ENCODE data around the gene OR56A1. TPM values are rescaled to one million over a fixed set of nuclear protein-coding genes. Genes with fewer than 3 reads are reported as not detected.

The OR56A1 gene
- total RNA-seq, 1 experiment from 2014 or later, result not detected

GRCh38 chr11:6057452-6057851 is 26.9 kb upstream of the OR56A1 start:
- ChIA-PET CTCF (no interaction called here), POLR2A (no interaction called here)
- no peaks in the 10 kb centered on the region; the same call in 1 of the 2 replicates for H3K27me3 ChIP-seq (replicated peaks; ENCODE audit: control insufficient read depth, insufficient read depth, low read length)
- intact Hi-C loops (cut with micrococcal nuclease; ENCODE audit: unreplicated experiment), result no loop called here
- peaks cover 18% of the 10 kb centered on the region for H3K27me3 Mint-ChIP-seq (ENCODE audit: insufficient read depth, unreplicated experiment)
- H3K4me3 Mint-ChIP-seq (ENCODE audit: unreplicated experiment), result no peak overlapping the region
- H3K4me1 ChIP-seq, result no peaks in the 10 kb centered on the region
- H3K9me3 ChIP-seq, result no peaks in the 10 kb centered on the region
- H3K9me3 Mint-ChIP-seq (ENCODE audit: unreplicated experiment), result no peaks in the 10 kb centered on the region
- H3K4me3 ChIP-seq (ENCODE audit: low read depth, low read length), result no peak overlapping the region
- no peaks in the 10 kb centered on the region for H3K4me1 Mint-ChIP-seq (ENCODE audit: low read depth, unreplicated experiment)
- H3K36me3 Mint-ChIP-seq (ENCODE audit: insufficient read depth, unreplicated experiment), result no peaks in the 10 kb centered on the region
- no peaks in the 10 kb centered on the region for H3K36me3 ChIP-seq (ENCODE audit: control insufficient read depth, insufficient read depth, low read length)
- no peak overlapping the region for H3K27ac Mint-ChIP-seq (ENCODE audit: unreplicated experiment)
- BruUV-seq (replicated peaks), result no TSS peak
- no peak for DNase-seq
- TF ChIP-seq CTCF (IDR thresholded peaks at IDR 0.05; ENCODE audit: insufficient read depth in 1 of 2, low read depth in 1 of 2, low read length in 1 of 2, severe bottlenecking in 1 of 2, unreplicated experiment in 1 of 2), result no peak

- intact Hi-C loops (cut with micrococcal nuclease; ENCODE audit: unreplicated experiment), result no loop called here
- peaks cover 19% of the 10 kb centered on the region for H3K27me3 Mint-ChIP-seq (ENCODE audit: insufficient read depth, unreplicated experiment)
- no peak overlapping the region for H3K27ac Mint-ChIP-seq (ENCODE audit: unreplicated experiment)
- no peaks in the 10 kb centered on the region for H3K4me1 Mint-ChIP-seq (ENCODE audit: low read depth, unreplicated experiment)
- ChIA-PET POLR2A (no interaction called here), CTCF (no interaction called here)
- no TSS peak for BruUV-seq (replicated peaks)
- no peaks in the 10 kb centered on the region for H3K9me3 Mint-ChIP-seq (ENCODE audit: unreplicated experiment)
- no peak for TF ChIP-seq CTCF (IDR thresholded peaks at IDR 0.05; ENCODE audit: insufficient read depth in 1 of 2, low read depth in 1 of 2, low read length in 1 of 2, severe bottlenecking in 1 of 2, unreplicated experiment in 1 of 2)
- Histone ChIP-seq H3K4me1 (no peaks in the 10 kb centered on the region), H3K27me3 (replicated peaks; ENCODE audit: control insufficient read depth, insufficient read depth, low read length) (no peaks in the 10 kb centered on the region; the same call in 1 of the 2 replicates), H3K9me3 (no peaks in the 10 kb centered on the region), H3K36me3 (ENCODE audit: control insufficient read depth, insufficient read depth, low read length) (no peaks in the 10 kb centered on the region), H3K4me3 (ENCODE audit: low read depth, low read length) (no peak overlapping the region)
- no peak overlapping the region for H3K4me3 Mint-ChIP-seq (ENCODE audit: unreplicated experiment)
- no peaks in the 10 kb centered on the region for H3K36me3 Mint-ChIP-seq (ENCODE audit: insufficient read depth, unreplicated experiment)
- no peak for DNase-seq
Observed at GRCh38 chr11:6055569-6055968, 25.0 kb upstream of the OR56A1 start.

- ChIA-PET POLR2A (no interaction called here), CTCF (no interaction called here)
- no peak for TF ChIP-seq CTCF (IDR thresholded peaks at IDR 0.05; ENCODE audit: insufficient read depth in 1 of 2, low read depth in 1 of 2, low read length in 1 of 2, severe bottlenecking in 1 of 2, unreplicated experiment in 1 of 2)
- Mint-ChIP-seq H3K36me3 (ENCODE audit: insufficient read depth, unreplicated experiment) (no peaks in the 10 kb centered on the region), H3K27me3 (ENCODE audit: insufficient read depth, unreplicated experiment) (peaks cover 15% of the 10 kb centered on the region), H3K27ac (ENCODE audit: unreplicated experiment) (no peak overlapping the region), H3K9me3 (ENCODE audit: unreplicated experiment) (no peaks in the 10 kb centered on the region), H3K4me1 (ENCODE audit: low read depth, unreplicated experiment) (no peaks in the 10 kb centered on the region), H3K4me3 (ENCODE audit: unreplicated experiment) (no peak overlapping the region)
- Histone ChIP-seq H3K27me3 (replicated peaks; ENCODE audit: control insufficient read depth, insufficient read depth, low read length) (no peaks in the 10 kb centered on the region; the same call in 1 of the 2 replicates), H3K4me3 (ENCODE audit: low read depth, low read length) (no peak overlapping the region), H3K36me3 (ENCODE audit: control insufficient read depth, insufficient read depth, low read length) (no peaks in the 10 kb centered on the region), H3K4me1 (no peaks in the 10 kb centered on the region), H3K9me3 (no peaks in the 10 kb centered on the region)
- no TSS peak for BruUV-seq (replicated peaks)
- intact Hi-C loops (cut with micrococcal nuclease; ENCODE audit: unreplicated experiment), result no loop called here
- no peak for DNase-seq
Observed at GRCh38 chr11:6052374-6052773, 21.8 kb upstream of the OR56A1 start.
